Measurements from ENCODE around the gene PPM1N.

PPM1N gene

DNA sequence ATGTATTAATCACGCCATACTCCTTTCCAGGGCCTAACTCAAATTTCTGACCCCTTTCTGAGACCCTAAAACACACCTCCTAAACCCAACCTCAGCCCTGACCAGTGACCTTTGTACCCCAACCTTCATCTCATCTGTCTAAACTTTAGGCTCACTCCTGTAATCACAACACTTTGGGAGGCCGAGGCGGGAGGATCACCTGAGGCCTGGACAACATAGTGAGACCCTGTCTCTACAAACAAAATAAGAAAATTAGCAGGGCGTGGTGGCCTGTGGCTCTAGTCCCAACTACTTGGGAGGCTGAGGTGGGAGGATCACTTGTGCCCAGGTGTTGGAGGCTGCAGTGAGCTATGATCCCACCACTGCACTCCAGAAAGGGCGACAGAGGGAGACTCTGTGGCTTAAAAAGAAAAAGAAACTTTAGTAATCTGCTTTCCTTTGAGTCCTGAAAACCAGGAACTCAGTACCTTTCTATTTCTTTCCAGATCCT, 6.1 kb upstream of the PPM1N start:
- no peak for ATAC-seq
- TF ChIP-seq ZNF565 (CRISPR knock-in tag; conservative IDR thresholded peaks at IDR 0.05; ENCODE audit: low read depth) (no peak), BACH2 (CRISPR knock-in tag; IDR thresholded peaks at IDR 0.05; ENCODE audit: borderline replicate concordance) (no peak), GLIS3 (CRISPR knock-in tag; IDR thresholded peaks at IDR 0.05) (no peak), PPARA (CRISPR knock-in tag; IDR thresholded peaks at IDR 0.05; ENCODE audit: borderline replicate concordance) (no peak), ARNTL (CRISPR knock-in tag; IDR thresholded peaks at IDR 0.05; ENCODE audit: borderline replicate concordance, low read depth) (no peak), TCF4 (CRISPR knock-in tag; IDR thresholded peaks at IDR 0.05; ENCODE audit: borderline replicate concordance) (no peak), ZNF70 (CRISPR knock-in tag; IDR thresholded peaks at IDR 0.05) (no peak)
- TF ChIP-seq, protein P1, sequence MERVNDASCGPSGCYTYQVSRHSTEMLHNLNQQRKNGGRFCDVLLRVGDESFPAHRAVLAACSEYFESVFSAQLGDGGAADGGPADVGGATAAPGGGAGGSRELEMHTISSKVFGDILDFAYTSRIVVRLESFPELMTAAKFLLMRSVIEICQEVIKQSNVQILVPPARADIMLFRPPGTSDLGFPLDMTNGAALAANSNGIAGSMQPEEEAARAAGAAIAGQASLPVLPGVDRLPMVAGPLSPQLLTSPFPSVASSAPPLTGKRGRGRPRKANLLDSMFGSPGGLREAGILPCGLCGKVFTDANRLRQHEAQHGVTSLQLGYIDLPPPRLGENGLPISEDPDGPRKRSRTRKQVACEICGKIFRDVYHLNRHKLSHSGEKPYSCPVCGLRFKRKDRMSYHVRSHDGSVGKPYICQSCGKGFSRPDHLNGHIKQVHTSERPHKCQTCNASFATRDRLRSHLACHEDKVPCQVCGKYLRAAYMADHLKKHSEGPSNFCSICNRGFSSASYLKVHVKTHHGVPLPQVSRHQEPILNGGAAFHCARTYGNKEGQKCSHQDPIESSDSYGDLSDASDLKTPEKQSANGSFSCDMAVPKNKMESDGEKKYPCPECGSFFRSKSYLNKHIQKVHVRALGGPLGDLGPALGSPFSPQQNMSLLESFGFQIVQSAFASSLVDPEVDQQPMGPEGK (CRISPR knock-in tag; IDR thresholded peaks at IDR 0.05; ENCODE audit: borderline replicate concordance), result no peak
- TF ChIP-seq, protein P2, sequence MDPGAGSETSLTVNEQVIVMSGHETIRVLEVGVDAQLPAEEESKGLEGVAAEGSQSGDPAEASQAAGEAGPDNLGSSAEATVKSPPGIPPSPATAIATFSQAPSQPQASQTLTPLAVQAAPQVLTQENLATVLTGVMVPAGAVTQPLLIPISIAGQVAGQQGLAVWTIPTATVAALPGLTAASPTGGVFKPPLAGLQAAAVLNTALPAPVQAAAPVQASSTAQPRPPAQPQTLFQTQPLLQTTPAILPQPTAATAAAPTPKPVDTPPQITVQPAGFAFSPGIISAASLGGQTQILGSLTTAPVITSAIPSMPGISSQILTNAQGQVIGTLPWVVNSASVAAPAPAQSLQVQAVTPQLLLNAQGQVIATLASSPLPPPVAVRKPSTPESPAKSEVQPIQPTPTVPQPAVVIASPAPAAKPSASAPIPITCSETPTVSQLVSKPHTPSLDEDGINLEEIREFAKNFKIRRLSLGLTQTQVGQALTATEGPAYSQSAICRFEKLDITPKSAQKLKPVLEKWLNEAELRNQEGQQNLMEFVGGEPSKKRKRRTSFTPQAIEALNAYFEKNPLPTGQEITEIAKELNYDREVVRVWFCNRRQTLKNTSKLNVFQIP (CRISPR knock-in tag; IDR thresholded peaks at IDR 0.05; ENCODE audit: borderline replicate concordance, low read depth), result no peak
- TF ChIP-seq, protein P3, sequence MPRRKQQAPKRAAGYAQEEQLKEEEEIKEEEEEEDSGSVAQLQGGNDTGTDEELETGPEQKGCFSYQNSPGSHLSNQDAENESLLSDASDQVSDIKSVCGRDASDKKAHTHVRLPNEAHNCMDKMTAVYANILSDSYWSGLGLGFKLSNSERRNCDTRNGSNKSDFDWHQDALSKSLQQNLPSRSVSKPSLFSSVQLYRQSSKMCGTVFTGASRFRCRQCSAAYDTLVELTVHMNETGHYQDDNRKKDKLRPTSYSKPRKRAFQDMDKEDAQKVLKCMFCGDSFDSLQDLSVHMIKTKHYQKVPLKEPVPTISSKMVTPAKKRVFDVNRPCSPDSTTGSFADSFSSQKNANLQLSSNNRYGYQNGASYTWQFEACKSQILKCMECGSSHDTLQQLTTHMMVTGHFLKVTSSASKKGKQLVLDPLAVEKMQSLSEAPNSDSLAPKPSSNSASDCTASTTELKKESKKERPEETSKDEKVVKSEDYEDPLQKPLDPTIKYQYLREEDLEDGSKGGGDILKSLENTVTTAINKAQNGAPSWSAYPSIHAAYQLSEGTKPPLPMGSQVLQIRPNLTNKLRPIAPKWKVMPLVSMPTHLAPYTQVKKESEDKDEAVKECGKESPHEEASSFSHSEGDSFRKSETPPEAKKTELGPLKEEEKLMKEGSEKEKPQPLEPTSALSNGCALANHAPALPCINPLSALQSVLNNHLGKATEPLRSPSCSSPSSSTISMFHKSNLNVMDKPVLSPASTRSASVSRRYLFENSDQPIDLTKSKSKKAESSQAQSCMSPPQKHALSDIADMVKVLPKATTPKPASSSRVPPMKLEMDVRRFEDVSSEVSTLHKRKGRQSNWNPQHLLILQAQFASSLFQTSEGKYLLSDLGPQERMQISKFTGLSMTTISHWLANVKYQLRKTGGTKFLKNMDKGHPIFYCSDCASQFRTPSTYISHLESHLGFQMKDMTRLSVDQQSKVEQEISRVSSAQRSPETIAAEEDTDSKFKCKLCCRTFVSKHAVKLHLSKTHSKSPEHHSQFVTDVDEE (CRISPR knock-in tag; IDR thresholded peaks at IDR 0.05), result no peak
- TF ChIP-seq, protein P4, sequence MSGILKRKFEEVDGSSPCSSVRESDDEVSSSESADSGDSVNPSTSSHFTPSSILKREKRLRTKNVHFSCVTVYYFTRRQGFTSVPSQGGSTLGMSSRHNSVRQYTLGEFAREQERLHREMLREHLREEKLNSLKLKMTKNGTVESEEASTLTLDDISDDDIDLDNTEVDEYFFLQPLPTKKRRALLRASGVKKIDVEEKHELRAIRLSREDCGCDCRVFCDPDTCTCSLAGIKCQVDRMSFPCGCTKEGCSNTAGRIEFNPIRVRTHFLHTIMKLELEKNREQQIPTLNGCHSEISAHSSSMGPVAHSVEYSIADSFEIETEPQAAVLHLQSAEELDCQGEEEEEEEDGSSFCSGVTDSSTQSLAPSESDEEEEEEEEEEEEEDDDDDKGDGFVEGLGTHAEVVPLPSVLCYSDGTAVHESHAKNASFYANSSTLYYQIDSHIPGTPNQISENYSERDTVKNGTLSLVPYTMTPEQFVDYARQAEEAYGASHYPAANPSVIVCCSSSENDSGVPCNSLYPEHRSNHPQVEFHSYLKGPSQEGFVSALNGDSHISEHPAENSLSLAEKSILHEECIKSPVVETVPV (CRISPR knock-in tag; IDR thresholded peaks at IDR 0.05), result no peak

DNA sequence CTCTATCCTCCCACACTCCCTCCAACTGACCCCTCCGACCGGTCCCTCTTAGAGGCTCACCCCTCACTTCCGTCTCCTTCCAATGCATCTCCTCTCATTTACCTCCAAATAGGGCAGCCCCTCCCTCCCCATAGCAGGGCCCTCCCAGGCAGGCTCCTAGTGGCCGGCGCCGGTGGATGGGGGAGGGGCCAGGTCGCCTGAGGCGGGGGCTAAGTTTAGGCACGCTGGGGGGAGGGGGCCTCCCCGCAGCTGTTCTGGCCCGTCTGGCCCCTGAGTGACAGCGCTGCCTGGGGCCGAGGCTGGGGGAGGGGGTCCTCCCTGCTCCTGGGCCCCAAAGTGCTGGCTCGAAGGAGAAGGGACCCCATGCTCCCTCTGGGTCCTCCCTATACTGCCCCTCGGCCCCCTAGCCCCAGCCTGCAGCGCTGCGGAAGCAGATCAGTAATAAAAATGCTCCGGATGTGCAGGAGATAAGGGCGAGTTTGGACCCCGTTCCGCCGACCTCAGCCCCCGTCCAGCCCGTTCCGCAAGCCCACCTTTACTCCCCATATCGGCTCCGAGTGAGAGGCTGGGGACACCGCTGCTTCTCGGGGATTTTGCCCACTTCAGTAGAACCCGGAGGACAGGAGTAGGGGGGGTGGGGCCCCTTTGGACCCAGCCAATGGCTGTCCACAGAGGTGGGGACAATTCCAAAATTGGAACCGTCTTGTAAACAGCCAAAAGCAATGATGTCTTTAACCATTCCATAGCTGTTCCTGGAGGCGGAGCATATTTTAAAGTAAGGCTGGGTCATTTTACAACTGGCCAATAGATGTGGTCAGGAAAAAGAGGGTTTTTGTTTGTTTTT, 5.4 kb upstream of the PPM1N start:
- TF ChIP-seq, protein P3 (CRISPR knock-in tag; IDR thresholded peaks at IDR 0.05), result no peak
- TF ChIP-seq, protein P4 (CRISPR knock-in tag; IDR thresholded peaks at IDR 0.05), result no peak
- TF ChIP-seq ZNF70 (CRISPR knock-in tag; IDR thresholded peaks at IDR 0.05) (no peak), TOX (CRISPR knock-in tag; IDR thresholded peaks at IDR 0.05; ENCODE audit: borderline replicate concordance) (no peak), RARB (CRISPR knock-in tag; IDR thresholded peaks at IDR 0.05) (no peak), ZFP3 (CRISPR knock-in tag; IDR thresholded peaks at IDR 0.05) (no peak)
- no peak for ATAC-seq

All from SK-N-SH treated with all-trans-retinoic acid at 6 μM for 48 hours (cell line).